Measurements from ENCODE around the gene SLC2A14. TPM values are rescaled to one million over a fixed set of nuclear protein-coding genes. Genes with fewer than 3 reads are reported as not detected.

Gene SLC2A14
- total and polyA plus RNA-seq, 2 donors from 2014 or later, result not detected

- intact Hi-C loops (cut with DNase I), result no loop called here
- H3K4me1 ChIP-seq (ENCODE audit: control insufficient read depth in 2 of 3, insufficient read depth in 2 of 3, low read depth in 1 of 3, low read length in 3 of 3), result no peaks in the 10 kb centered on the region
- H3K9me3 ChIP-seq (ENCODE audit: control insufficient read depth in 2 of 3, insufficient read depth in 1 of 3, low read length in 3 of 3), result no peaks in the 10 kb centered on the region
- H3K27ac ChIP-seq (ENCODE audit: low read depth in 2 of 2, low read length in 2 of 2), result no peak overlapping the region
- no peak overlapping the region for H3K4me3 ChIP-seq (ENCODE audit: low read length in 3 of 3)
- H3K27me3 ChIP-seq (ENCODE audit: control insufficient read depth, insufficient read depth, low read length), result no peaks in the 10 kb centered on the region
- DNase-seq (no peak), FAIRE-seq (no peak)
- H3K36me3 ChIP-seq (ENCODE audit: control insufficient read depth in 2 of 3, insufficient read depth in 3 of 3, low read length in 3 of 3), result no peaks in the 10 kb centered on the region
- TF ChIP-seq, protein P1, sequence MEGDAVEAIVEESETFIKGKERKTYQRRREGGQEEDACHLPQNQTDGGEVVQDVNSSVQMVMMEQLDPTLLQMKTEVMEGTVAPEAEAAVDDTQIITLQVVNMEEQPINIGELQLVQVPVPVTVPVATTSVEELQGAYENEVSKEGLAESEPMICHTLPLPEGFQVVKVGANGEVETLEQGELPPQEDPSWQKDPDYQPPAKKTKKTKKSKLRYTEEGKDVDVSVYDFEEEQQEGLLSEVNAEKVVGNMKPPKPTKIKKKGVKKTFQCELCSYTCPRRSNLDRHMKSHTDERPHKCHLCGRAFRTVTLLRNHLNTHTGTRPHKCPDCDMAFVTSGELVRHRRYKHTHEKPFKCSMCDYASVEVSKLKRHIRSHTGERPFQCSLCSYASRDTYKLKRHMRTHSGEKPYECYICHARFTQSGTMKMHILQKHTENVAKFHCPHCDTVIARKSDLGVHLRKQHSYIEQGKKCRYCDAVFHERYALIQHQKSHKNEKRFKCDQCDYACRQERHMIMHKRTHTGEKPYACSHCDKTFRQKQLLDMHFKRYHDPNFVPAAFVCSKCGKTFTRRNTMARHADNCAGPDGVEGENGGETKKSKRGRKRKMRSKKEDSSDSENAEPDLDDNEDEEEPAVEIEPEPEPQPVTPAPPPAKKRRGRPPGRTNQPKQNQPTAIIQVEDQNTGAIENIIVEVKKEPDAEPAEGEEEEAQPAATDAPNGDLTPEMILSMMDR (IDR thresholded peaks at IDR 0.05; ENCODE audit: borderline replicate concordance, extremely low read depth, insufficient read depth), result no peak
- H3K9ac ChIP-seq (ENCODE audit: low read length in 3 of 3), result no peak overlapping the region
Measured at GRCh38 chr12:7782055-7782454, 90.7 kb downstream of the SLC2A14 start.

- no peak for FAIRE-seq
- intact Hi-C loops (cut with DNase I), result no loop called here
Measured at GRCh38 chr12:7781274-7781673, 91.4 kb downstream of the SLC2A14 start.

DNA sequence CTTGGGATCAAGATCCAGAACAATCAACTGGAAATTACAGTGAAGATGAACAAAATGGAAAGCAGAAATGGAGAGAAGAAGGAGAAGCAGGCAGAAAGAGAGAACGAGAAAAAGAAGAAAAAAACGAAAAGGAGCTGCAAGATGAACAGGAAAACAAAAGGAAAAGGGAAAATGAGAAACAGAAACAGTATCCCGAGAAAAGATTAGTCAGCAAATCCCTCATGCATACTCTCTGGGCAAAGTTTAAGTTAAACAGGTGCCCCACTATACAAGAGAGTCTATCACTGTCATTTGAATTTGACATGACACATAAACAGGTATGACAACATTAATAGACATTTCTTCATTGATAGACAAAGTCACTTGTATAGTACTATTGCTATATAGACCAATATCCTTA is 102.7 kb downstream of the SLC2A14 start:
- TF ChIP-seq, protein P1 (IDR thresholded peaks at IDR 0.05; ENCODE audit: borderline replicate concordance, extremely low read depth, insufficient read depth), result no peak
- no peak for DNase-seq
- Histone ChIP-seq H3K4me1 (ENCODE audit: control insufficient read depth in 2 of 3, insufficient read depth in 2 of 3, low read depth in 1 of 3, low read length in 3 of 3) (no peaks in the 10 kb centered on the region), H3K4me3 (ENCODE audit: low read length in 3 of 3) (no peak overlapping the region), H3K9ac (ENCODE audit: low read length in 3 of 3) (no peak overlapping the region), H3K9me3 (ENCODE audit: control insufficient read depth in 2 of 3, insufficient read depth in 1 of 3, low read length in 3 of 3) (no peaks in the 10 kb centered on the region), H3K27me3 (ENCODE audit: control insufficient read depth, insufficient read depth, low read length) (no peaks in the 10 kb centered on the region), H3K36me3 (ENCODE audit: control insufficient read depth in 2 of 3, insufficient read depth in 3 of 3, low read length in 3 of 3) (no peaks in the 10 kb centered on the region), H3K27ac (ENCODE audit: low read depth in 2 of 2, low read length in 2 of 2) (no peak overlapping the region)
- no peak for FAIRE-seq
- intact Hi-C loops (cut with DNase I), result no loop called here

More at GRCh38 chr12:7781274-7781673, 91.4 kb downstream of the SLC2A14 start:
- TF ChIP-seq, protein P1 (IDR thresholded peaks at IDR 0.05; ENCODE audit: borderline replicate concordance, extremely low read depth, insufficient read depth), result no peak
- Histone ChIP-seq H3K27ac (ENCODE audit: low read depth in 2 of 2, low read length in 2 of 2) (no peak overlapping the region), H3K4me3 (ENCODE audit: low read length in 3 of 3) (no peak overlapping the region), H3K4me1 (ENCODE audit: control insufficient read depth in 2 of 3, insufficient read depth in 2 of 3, low read depth in 1 of 3, low read length in 3 of 3) (no peaks in the 10 kb centered on the region), H3K9ac (ENCODE audit: low read length in 3 of 3) (no peak overlapping the region), H3K27me3 (ENCODE audit: control insufficient read depth, insufficient read depth, low read length) (no peaks in the 10 kb centered on the region), H3K9me3 (ENCODE audit: control insufficient read depth in 2 of 3, insufficient read depth in 1 of 3, low read length in 3 of 3) (no peaks in the 10 kb centered on the region), H3K36me3 (ENCODE audit: control insufficient read depth in 2 of 3, insufficient read depth in 3 of 3, low read length in 3 of 3) (no peaks in the 10 kb centered on the region)
- no peak for DNase-seq

Other genes with a start within 250 kb of the SLC2A14 start
- not detected for gene APOBEC1, start 207.0 kb downstream of the SLC2A14 start, total RNA-seq
- gene APOBEC1, start 207.0 kb downstream of the SLC2A14 start, polyA plus RNA-seq (ENCODE audit: insufficient read depth, low read depth, low replicate concordance), result not detected
- 0.66 TPM for gene GDF3, start 177.1 kb downstream of the SLC2A14 start, total RNA-seq
- gene GDF3, start 177.1 kb downstream of the SLC2A14 start, polyA plus RNA-seq (ENCODE audit: insufficient read depth, low read depth, low replicate concordance), result 1.6 TPM
- not detected for gene DPPA3, start 161.5 kb downstream of the SLC2A14 start, total RNA-seq
- gene DPPA3, start 161.5 kb downstream of the SLC2A14 start, polyA plus RNA-seq (ENCODE audit: insufficient read depth, low read depth, low replicate concordance), result not detected
- not detected for gene CLEC4C, start 125.5 kb downstream of the SLC2A14 start, total RNA-seq
- gene CLEC4C, start 125.5 kb downstream of the SLC2A14 start, polyA plus RNA-seq (ENCODE audit: insufficient read depth, low read depth, low replicate concordance), result not detected
- not detected for gene NANOGNB, start 107.7 kb downstream of the SLC2A14 start, total RNA-seq
- gene NANOGNB, start 107.7 kb downstream of the SLC2A14 start, polyA plus RNA-seq (ENCODE audit: insufficient read depth, low read depth, low replicate concordance), result not detected
- 0.16 TPM for gene NANOG, start 83.5 kb downstream of the SLC2A14 start, total RNA-seq
- not detected for gene NANOG, start 83.5 kb downstream of the SLC2A14 start, polyA plus RNA-seq (ENCODE audit: insufficient read depth, low read depth, low replicate concordance)
- gene SLC2A3, start 63.3 kb upstream of the SLC2A14 start, total RNA-seq, result 40.4 TPM
- 12.1 TPM for gene SLC2A3, start 63.3 kb upstream of the SLC2A14 start, polyA plus RNA-seq (ENCODE audit: insufficient read depth, low read depth, low replicate concordance)
- 17.0 TPM for gene FOXJ2, start 159.8 kb upstream of the SLC2A14 start, total RNA-seq
- gene FOXJ2, start 159.8 kb upstream of the SLC2A14 start, polyA plus RNA-seq (ENCODE audit: insufficient read depth, low read depth, low replicate concordance), result 4.4 TPM
- 17.7 TPM for gene C3AR1, start 193.4 kb upstream of the SLC2A14 start, total RNA-seq
- gene C3AR1, start 193.4 kb upstream of the SLC2A14 start, polyA plus RNA-seq (ENCODE audit: insufficient read depth, low read depth, low replicate concordance), result 2.9 TPM
- 29.0 TPM for gene NECAP1, start 209.4 kb upstream of the SLC2A14 start, total RNA-seq
- gene NECAP1, start 209.4 kb upstream of the SLC2A14 start, polyA plus RNA-seq (ENCODE audit: insufficient read depth, low read depth, low replicate concordance), result 20.5 TPM